ENCODE data around the gene CABP2. TPM values are rescaled to one million over a fixed set of nuclear protein-coding genes. Genes with fewer than 3 reads are reported as not detected.

The CABP2 gene
- total RNA-seq, 1 donor from 2014 or later, result not detected

- H3K4me3 Mint-ChIP-seq, result peak overlapping the region; percentile 79
- TF ChIP-seq CTCF (IDR thresholded peaks at IDR 0.05; ENCODE audit: unreplicated experiment), result peak; percentile 88
- H3K27me3 Mint-ChIP-seq (ENCODE audit: low read depth), result peaks cover 10% of the 10 kb centered on the region
- no peaks in the 10 kb centered on the region for H3K9me3 Mint-ChIP-seq
- peaks cover 31% of the 10 kb centered on the region for H3K4me1 Mint-ChIP-seq
- H3K27ac Mint-ChIP-seq, result peak overlapping the region; percentile 89
- DNase-seq (ENCODE audit: low spot score in 2 of 2, unreplicated experiment in 2 of 2), result peak; percentile 68 to 87
- H3K36me3 Mint-ChIP-seq, result peaks cover 4% of the 10 kb centered on the region
Measured at GRCh38 chr11:67505605-67506396, 17.4 kb downstream of the CABP2 start.

- Mint-ChIP-seq H3K4me1 (peaks cover 31% of the 10 kb centered on the region), H3K9me3 (no peaks in the 10 kb centered on the region), H3K27ac (peak within 1 kb of the TSS; percentile 89), H3K36me3 (peaks cover 8% of the 10 kb centered on the region), H3K27me3 (ENCODE audit: low read depth) (peaks cover 5% of the 10 kb centered on the region), H3K4me3 (peak within 1 kb of the TSS; percentile 79)
- peak in 1 of 2 experiments; percentile 66 for DNase-seq (ENCODE audit: low spot score in 2 of 2, unreplicated experiment in 2 of 2)
- TF ChIP-seq CTCF (IDR thresholded peaks at IDR 0.05; ENCODE audit: unreplicated experiment), result no peak
Measured at GRCh38 chr11:67504950-67505581, 18.2 kb downstream of the CABP2 start, which contains the start of gene PITPNM1. PITPNM1 (minus strand) TSS chr11:67505363; CDS start chr11:67504180, 1,183 bp downstream.

- Mint-ChIP-seq H3K27me3 (ENCODE audit: low read depth) (peaks cover 3% of the 10 kb centered on the region), H3K36me3 (peaks cover 10% of the 10 kb centered on the region), H3K9me3 (no peaks in the 10 kb centered on the region), H3K4me3 (peak overlapping the region; percentile 77), H3K4me1 (peaks cover 31% of the 10 kb centered on the region), H3K27ac (peak overlapping the region; percentile 12)
- peak in 1 of 2 experiments; percentile 49 for DNase-seq (ENCODE audit: low spot score in 2 of 2, unreplicated experiment in 2 of 2)
- no peak for TF ChIP-seq CTCF (IDR thresholded peaks at IDR 0.05; ENCODE audit: unreplicated experiment)
Measured at GRCh38 chr11:67504005-67504949, 19.0 kb downstream of the CABP2 start.

- Mint-ChIP-seq H3K4me1 (peaks cover 24% of the 10 kb centered on the region), H3K4me3 (peak overlapping the region; percentile 57), H3K27me3 (ENCODE audit: low read depth) (peaks cover 3% of the 10 kb centered on the region), H3K36me3 (peaks cover 10% of the 10 kb centered on the region), H3K9me3 (no peaks in the 10 kb centered on the region), H3K27ac (no peak overlapping the region)
- no peak for TF ChIP-seq CTCF (IDR thresholded peaks at IDR 0.05; ENCODE audit: unreplicated experiment)
- no peak for DNase-seq (ENCODE audit: low spot score in 2 of 2, unreplicated experiment in 2 of 2)
Measured at GRCh38 chr11:67503119-67504004, 19.9 kb downstream of the CABP2 start.
